ENCODE results near the gene GATA5. TPM values are rescaled to one million over a fixed set of nuclear protein-coding genes. Genes with fewer than 3 reads are reported as not detected.

The GATA5 gene
- polyA plus RNA-seq, 1 donor from 2014 or later: not detected

GRCh38 chr20:62502496-62503095 is 26.8 kb upstream of the GATA5 start:
- TF ChIP-seq EZH2 (IDR thresholded peaks at IDR 0.05; ENCODE audit: borderline replicate concordance, insufficient read depth, low read length, poor library complexity, severe bottlenecking) (no peak), SMC3 (conservative IDR thresholded peaks at IDR 0.05; ENCODE audit: poor library complexity) (no peak), REST (IDR thresholded peaks at IDR 0.05; ENCODE audit: borderline replicate concordance) (no peak), EP300 (conservative IDR thresholded peaks at IDR 0.05; ENCODE audit: poor library complexity, severe bottlenecking) (no peak), POLR2AphosphoS5 (IDR thresholded peaks at IDR 0.05) (no peak), MXI1 (conservative IDR thresholded peaks at IDR 0.05; ENCODE audit: poor library complexity, severe bottlenecking) (no peak), RAD21 (conservative IDR thresholded peaks at IDR 0.05) (no peak), CTCF (IDR thresholded peaks at IDR 0.05; ENCODE audit: poor library complexity, severe bottlenecking) (no peak), TAF1 (IDR thresholded peaks at IDR 0.05; ENCODE audit: low read depth) (no peak)
- Histone ChIP-seq H3K9me3 (ENCODE audit: low read length) (no peaks in the 10 kb centered on the region), H3K27ac (ENCODE audit: low read length) (no peak overlapping the region)

GRCh38 chr20:62501801-62502495 is 26.2 kb upstream of the GATA5 start:
- Histone ChIP-seq H3K9me2 (ENCODE audit: insufficient read depth, low read length) (no peaks in the 10 kb centered on the region), H3K4me3 (ENCODE audit: low read length) (no peak overlapping the region), H4K20me1 (ENCODE audit: insufficient read depth) (no peaks in the 10 kb centered on the region), H3F3A (ENCODE audit: insufficient read depth, low read length, poor library complexity, severe bottlenecking) (no peaks in the 10 kb centered on the region), H3K36me3 (ENCODE audit: insufficient read depth, low read length) (no peaks in the 10 kb centered on the region), H3K79me2 (replicated peaks; ENCODE audit: insufficient read depth, low read length) (no peaks in the 10 kb centered on the region), H3K27ac (ENCODE audit: low read length) (no peak overlapping the region), H2AFZ (ENCODE audit: low read depth, low read length) (no peak overlapping the region), H3K9ac (ENCODE audit: low read length) (no peak overlapping the region), H3K27me3 (ENCODE audit: insufficient read depth, low read depth, low read length) (no peaks in the 10 kb centered on the region), H3K9me3 (ENCODE audit: low read length) (no peaks in the 10 kb centered on the region), H3K4me2 (ENCODE audit: low read length) (no peak overlapping the region)
- TF ChIP-seq SMC3 (conservative IDR thresholded peaks at IDR 0.05; ENCODE audit: poor library complexity): no peak

More at GRCh38 chr20:62502496-62503095, 26.8 kb upstream of the GATA5 start:
- Histone ChIP-seq H3K4me3 (ENCODE audit: low read length) (no peak overlapping the region), H3K9me2 (ENCODE audit: insufficient read depth, low read length) (no peaks in the 10 kb centered on the region), H3K36me3 (ENCODE audit: insufficient read depth, low read length) (no peaks in the 10 kb centered on the region), H3K9ac (ENCODE audit: low read length) (no peak overlapping the region), H3K27me3 (ENCODE audit: insufficient read depth, low read depth, low read length) (no peaks in the 10 kb centered on the region), H4K20me1 (ENCODE audit: insufficient read depth) (no peaks in the 10 kb centered on the region), H3K4me2 (ENCODE audit: low read length) (no peak overlapping the region), H2AFZ (ENCODE audit: low read depth, low read length) (no peak overlapping the region), H3F3A (ENCODE audit: insufficient read depth, low read length, poor library complexity, severe bottlenecking) (no peaks in the 10 kb centered on the region), H3K79me2 (replicated peaks; ENCODE audit: insufficient read depth, low read length) (no peaks in the 10 kb centered on the region)
